ENCODE results near the gene FAM229B. TPM values are rescaled to one million over a fixed set of nuclear protein-coding genes. Genes with fewer than 3 reads are reported as not detected.

The FAM229B gene
- total and polyA plus RNA-seq, 2 of the 8 experiments (the other 6 are each of a cell fraction or from before 2014, with no cell fraction given): 10.0 to 10.4 TPM

DNA sequence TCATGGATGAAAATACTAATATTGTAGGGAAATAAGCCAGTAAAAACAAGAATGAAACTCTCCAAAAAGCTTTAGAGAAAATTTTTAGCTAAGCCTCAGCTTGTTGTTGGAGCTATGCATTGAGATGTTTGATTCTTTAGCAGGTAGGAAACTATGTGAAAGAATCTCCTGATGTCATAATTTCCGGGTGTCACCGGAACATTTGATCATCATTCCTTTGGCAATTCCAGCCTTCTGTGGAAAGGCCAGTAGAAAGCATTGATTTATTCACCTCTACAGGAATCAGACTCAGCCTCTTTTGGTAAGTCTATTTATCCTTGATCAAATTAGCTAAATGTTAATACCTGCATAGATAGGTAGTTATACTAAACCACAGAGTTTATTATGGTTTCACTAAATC is 9.5 kb downstream of the FAM229B start (continued):
- TF ChIP-seq, protein P1, sequence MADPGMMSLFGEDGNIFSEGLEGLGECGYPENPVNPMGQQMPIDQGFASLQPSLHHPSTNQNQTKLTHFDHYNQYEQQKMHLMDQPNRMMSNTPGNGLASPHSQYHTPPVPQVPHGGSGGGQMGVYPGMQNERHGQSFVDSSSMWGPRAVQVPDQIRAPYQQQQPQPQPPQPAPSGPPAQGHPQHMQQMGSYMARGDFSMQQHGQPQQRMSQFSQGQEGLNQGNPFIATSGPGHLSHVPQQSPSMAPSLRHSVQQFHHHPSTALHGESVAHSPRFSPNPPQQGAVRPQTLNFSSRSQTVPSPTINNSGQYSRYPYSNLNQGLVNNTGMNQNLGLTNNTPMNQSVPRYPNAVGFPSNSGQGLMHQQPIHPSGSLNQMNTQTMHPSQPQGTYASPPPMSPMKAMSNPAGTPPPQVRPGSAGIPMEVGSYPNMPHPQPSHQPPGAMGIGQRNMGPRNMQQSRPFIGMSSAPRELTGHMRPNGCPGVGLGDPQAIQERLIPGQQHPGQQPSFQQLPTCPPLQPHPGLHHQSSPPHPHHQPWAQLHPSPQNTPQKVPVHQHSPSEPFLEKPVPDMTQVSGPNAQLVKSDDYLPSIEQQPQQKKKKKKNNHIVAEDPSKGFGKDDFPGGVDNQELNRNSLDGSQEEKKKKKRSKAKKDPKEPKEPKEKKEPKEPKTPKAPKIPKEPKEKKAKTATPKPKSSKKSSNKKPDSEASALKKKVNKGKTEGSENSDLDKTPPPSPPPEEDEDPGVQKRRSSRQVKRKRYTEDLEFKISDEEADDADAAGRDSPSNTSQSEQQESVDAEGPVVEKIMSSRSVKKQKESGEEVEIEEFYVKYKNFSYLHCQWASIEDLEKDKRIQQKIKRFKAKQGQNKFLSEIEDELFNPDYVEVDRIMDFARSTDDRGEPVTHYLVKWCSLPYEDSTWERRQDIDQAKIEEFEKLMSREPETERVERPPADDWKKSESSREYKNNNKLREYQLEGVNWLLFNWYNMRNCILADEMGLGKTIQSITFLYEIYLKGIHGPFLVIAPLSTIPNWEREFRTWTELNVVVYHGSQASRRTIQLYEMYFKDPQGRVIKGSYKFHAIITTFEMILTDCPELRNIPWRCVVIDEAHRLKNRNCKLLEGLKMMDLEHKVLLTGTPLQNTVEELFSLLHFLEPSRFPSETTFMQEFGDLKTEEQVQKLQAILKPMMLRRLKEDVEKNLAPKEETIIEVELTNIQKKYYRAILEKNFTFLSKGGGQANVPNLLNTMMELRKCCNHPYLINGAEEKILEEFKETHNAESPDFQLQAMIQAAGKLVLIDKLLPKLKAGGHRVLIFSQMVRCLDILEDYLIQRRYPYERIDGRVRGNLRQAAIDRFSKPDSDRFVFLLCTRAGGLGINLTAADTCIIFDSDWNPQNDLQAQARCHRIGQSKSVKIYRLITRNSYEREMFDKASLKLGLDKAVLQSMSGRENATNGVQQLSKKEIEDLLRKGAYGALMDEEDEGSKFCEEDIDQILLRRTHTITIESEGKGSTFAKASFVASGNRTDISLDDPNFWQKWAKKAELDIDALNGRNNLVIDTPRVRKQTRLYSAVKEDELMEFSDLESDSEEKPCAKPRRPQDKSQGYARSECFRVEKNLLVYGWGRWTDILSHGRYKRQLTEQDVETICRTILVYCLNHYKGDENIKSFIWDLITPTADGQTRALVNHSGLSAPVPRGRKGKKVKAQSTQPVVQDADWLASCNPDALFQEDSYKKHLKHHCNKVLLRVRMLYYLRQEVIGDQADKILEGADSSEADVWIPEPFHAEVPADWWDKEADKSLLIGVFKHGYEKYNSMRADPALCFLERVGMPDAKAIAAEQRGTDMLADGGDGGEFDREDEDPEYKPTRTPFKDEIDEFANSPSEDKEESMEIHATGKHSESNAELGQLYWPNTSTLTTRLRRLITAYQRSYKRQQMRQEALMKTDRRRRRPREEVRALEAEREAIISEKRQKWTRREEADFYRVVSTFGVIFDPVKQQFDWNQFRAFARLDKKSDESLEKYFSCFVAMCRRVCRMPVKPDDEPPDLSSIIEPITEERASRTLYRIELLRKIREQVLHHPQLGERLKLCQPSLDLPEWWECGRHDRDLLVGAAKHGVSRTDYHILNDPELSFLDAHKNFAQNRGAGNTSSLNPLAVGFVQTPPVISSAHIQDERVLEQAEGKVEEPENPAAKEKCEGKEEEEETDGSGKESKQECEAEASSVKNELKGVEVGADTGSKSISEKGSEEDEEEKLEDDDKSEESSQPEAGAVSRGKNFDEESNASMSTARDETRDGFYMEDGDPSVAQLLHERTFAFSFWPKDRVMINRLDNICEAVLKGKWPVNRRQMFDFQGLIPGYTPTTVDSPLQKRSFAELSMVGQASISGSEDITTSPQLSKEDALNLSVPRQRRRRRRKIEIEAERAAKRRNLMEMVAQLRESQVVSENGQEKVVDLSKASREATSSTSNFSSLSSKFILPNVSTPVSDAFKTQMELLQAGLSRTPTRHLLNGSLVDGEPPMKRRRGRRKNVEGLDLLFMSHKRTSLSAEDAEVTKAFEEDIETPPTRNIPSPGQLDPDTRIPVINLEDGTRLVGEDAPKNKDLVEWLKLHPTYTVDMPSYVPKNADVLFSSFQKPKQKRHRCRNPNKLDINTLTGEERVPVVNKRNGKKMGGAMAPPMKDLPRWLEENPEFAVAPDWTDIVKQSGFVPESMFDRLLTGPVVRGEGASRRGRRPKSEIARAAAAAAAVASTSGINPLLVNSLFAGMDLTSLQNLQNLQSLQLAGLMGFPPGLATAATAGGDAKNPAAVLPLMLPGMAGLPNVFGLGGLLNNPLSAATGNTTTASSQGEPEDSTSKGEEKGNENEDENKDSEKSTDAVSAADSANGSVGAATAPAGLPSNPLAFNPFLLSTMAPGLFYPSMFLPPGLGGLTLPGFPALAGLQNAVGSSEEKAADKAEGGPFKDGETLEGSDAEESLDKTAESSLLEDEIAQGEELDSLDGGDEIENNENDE (IDR thresholded peaks at IDR 0.05; ENCODE audit: insufficient replicate concordance, low read length): no peak
- TF ChIP-seq JUN (IDR thresholded peaks at IDR 0.05; ENCODE audit: low read depth, low read length): no peak
- no peak for TF ChIP-seq CBX5 (IDR thresholded peaks at IDR 0.05; ENCODE audit: low read depth, low read length)
- no peak for TF ChIP-seq EZH2 (IDR thresholded peaks at IDR 0.05; ENCODE audit: low read depth, low read length, severe bottlenecking)
- TF ChIP-seq, protein P2, sequence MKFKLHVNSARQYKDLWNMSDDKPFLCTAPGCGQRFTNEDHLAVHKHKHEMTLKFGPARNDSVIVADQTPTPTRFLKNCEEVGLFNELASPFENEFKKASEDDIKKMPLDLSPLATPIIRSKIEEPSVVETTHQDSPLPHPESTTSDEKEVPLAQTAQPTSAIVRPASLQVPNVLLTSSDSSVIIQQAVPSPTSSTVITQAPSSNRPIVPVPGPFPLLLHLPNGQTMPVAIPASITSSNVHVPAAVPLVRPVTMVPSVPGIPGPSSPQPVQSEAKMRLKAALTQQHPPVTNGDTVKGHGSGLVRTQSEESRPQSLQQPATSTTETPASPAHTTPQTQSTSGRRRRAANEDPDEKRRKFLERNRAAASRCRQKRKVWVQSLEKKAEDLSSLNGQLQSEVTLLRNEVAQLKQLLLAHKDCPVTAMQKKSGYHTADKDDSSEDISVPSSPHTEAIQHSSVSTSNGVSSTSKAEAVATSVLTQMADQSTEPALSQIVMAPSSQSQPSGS (IDR thresholded peaks at IDR 0.05; ENCODE audit: low read length): no peak
- TF ChIP-seq SP2 (IDR thresholded peaks at IDR 0.05; ENCODE audit: low read length): no peak
- TF ChIP-seq SIRT6 (IDR thresholded peaks at IDR 0.05; ENCODE audit: low read length): no peak
- TF ChIP-seq EGR1 (IDR thresholded peaks at IDR 0.05; ENCODE audit: borderline replicate concordance, low read depth, low read length): no peak
- no peak for TF ChIP-seq POU5F1 (IDR thresholded peaks at IDR 0.05; ENCODE audit: low read depth, low read length)
- no peak for TF ChIP-seq RXRA (IDR thresholded peaks at IDR 0.05; ENCODE audit: insufficient read depth, low read depth, low read length)

All from H1 (cell line).